H9 (cell line): ENCODE data around the gene ROBO4. TPM values are rescaled to one million over a fixed set of nuclear protein-coding genes. Genes with fewer than 3 reads are reported as not detected.

Source experiments
- DNase-seq: peaks from one replicate; pipeline ENCODE4 v3.0.0-alpha.2; 2017
- H2AFZ ChIP-seq: one replicate; pipeline ENCODE4 v1.6.1; 2013; ENCODE audit warnings: mild to moderate bottlenecking, low read length, control low read depth, moderate library complexity
- H2AK5ac ChIP-seq: 2 replicates; pipeline ENCODE4 v1.6.1; 2013; ENCODE audit warnings: low read length, control low read depth, mixed read lengths; ENCODE audit not compliant: insufficient read length
- H2BK120ac ChIP-seq: one replicate; pipeline ENCODE4 v1.6.1; 2013; ENCODE audit warnings: low read depth, mild to moderate bottlenecking, low read length, control low read depth, inconsistent platforms; ENCODE audit not compliant: poor library complexity, severe bottlenecking
- H2BK12ac ChIP-seq: 2 replicates; pipeline ENCODE4 v1.6.1; 2013; ENCODE audit warnings: low read length, control low read depth, mixed read lengths, low read depth; ENCODE audit not compliant: insufficient read length
- H2BK15ac ChIP-seq: 2 replicates; pipeline ENCODE4 v1.6.1; 2013; ENCODE audit warnings: low read depth, low read length, control low read depth
- H2BK20ac ChIP-seq: one replicate; pipeline ENCODE4 v1.6.1; 2013; ENCODE audit warnings: low read depth, mild to moderate bottlenecking, low read length, control low read depth, inconsistent platforms; ENCODE audit not compliant: poor library complexity, severe bottlenecking
- H2BK5ac ChIP-seq: 2 replicates; pipeline ENCODE4 v1.6.1; 2013; ENCODE audit warnings: low read length, control low read depth, mixed read lengths; ENCODE audit not compliant: insufficient read length
- H3K14ac ChIP-seq: 2 replicates; pipeline ENCODE4 v1.6.1; 2013; ENCODE audit warnings: low read length, control low read depth; ENCODE audit not compliant: insufficient read depth
- H3K18ac ChIP-seq: 2 replicates; pipeline ENCODE4 v1.6.1; 2013; ENCODE audit warnings: low read depth, mild to moderate bottlenecking, mixed read lengths, low read length, control low read depth; ENCODE audit not compliant: insufficient read length
- H3K23ac ChIP-seq: 2 replicates; pipeline ENCODE4 v1.6.1; 2013; ENCODE audit warnings: low read length, control low read depth, mixed read lengths, low read depth; ENCODE audit not compliant: insufficient read length
- H3K23me2 ChIP-seq: 2 replicates; pipeline ENCODE4 v1.6.1; 2013; ENCODE audit warnings: low read depth, mild to moderate bottlenecking, mixed read lengths, low read length, control low read depth; ENCODE audit not compliant: insufficient read length, poor library complexity, severe bottlenecking
- H3K27ac ChIP-seq: 2 replicates; pipeline ENCODE4 v1.5.1; 2013; ENCODE audit warnings: low read length, control low read depth, mixed read lengths, low read depth; ENCODE audit not compliant: insufficient read length
- H3K27me3 ChIP-seq: 2 replicates; pipeline ENCODE4 v1.6.1; 2013; ENCODE audit warnings: low read length, control low read depth, inconsistent platforms; ENCODE audit not compliant: insufficient read depth
- H3K4ac ChIP-seq: 2 replicates; pipeline ENCODE4 v1.6.1; 2013; ENCODE audit warnings: low read depth, mild to moderate bottlenecking, control low read depth, inconsistent platforms, low read length, moderate library complexity
- H3K4me1 ChIP-seq: 2 replicates; pipeline ENCODE4 v1.6.1; 2013; ENCODE audit warnings: low read length, control low read depth, inconsistent platforms; ENCODE audit not compliant: insufficient read depth
- H3K4me2 ChIP-seq: 2 replicates; pipeline ENCODE4 v1.6.1; 2013; ENCODE audit warnings: low read length, control low read depth, mixed read lengths; ENCODE audit not compliant: insufficient read length, insufficient read depth
- H3K56ac ChIP-seq: 2 replicates; pipeline ENCODE4 v1.6.1; 2013; ENCODE audit warnings: low read depth, mild to moderate bottlenecking, mixed read lengths, low read length, control low read depth; ENCODE audit not compliant: insufficient read length
- H3K79me1 ChIP-seq: 2 replicates; pipeline ENCODE4 v1.6.1; 2013; ENCODE audit warnings: low read depth, mild to moderate bottlenecking, moderate library complexity, low read length, control low read depth, inconsistent platforms; ENCODE audit not compliant: insufficient read depth, poor library complexity, severe bottlenecking
- H3K79me2 ChIP-seq: 2 replicates; pipeline ENCODE4 v1.6.1; 2013; ENCODE audit warnings: low read length, control low read depth, inconsistent platforms; ENCODE audit not compliant: insufficient read depth
- H3K9ac ChIP-seq: 2 replicates; pipeline ENCODE4 v1.6.1; 2013; ENCODE audit warnings: low read length, control low read depth, mixed read lengths; ENCODE audit not compliant: insufficient read length; ENCODE audit errors: extremely low read depth
- H3K9me3 ChIP-seq: one replicate; pipeline ENCODE4 v1.6.1; 2013; ENCODE audit warnings: low read depth, low read length, inconsistent platforms; ENCODE audit not compliant: control insufficient read depth
- H3T11ph ChIP-seq: one replicate; pipeline ENCODE4 v1.6.1; 2013; ENCODE audit warnings: mild to moderate bottlenecking, low read length, control low read depth, inconsistent platforms
- H4K20me1 ChIP-seq: one replicate; pipeline ENCODE4 v1.6.1; 2013; ENCODE audit not compliant: control insufficient read depth, insufficient read length, insufficient read depth
- H4K5ac ChIP-seq: 2 replicates; pipeline ENCODE4 v1.6.1; 2013; ENCODE audit warnings: low read depth, mild to moderate bottlenecking, mixed read lengths, low read length, control low read depth; ENCODE audit not compliant: insufficient read length
- H4K8ac ChIP-seq: replicated peaks from 2 replicates; pipeline ENCODE4 v1.6.1; 2013; ENCODE audit warnings: low read length, control low read depth, mixed read lengths, low read depth; ENCODE audit not compliant: insufficient read length
- H4K91ac ChIP-seq: 2 replicates; pipeline ENCODE4 v1.6.1; 2013; ENCODE audit warnings: low read depth, mild to moderate bottlenecking, moderate library complexity, mixed read lengths, low read length, control low read depth; ENCODE audit not compliant: insufficient read length
- H3K27ac Mint-ChIP-seq, 3 experiments: 2 replicates in 2 of 3; 3 replicates in 1 of 3; pipeline ENCODE4 v1.8.0; 2020 to 2021; ENCODE audit warnings: mixed read lengths in 3 of 3, mild to moderate bottlenecking in 1 of 3, moderate library complexity in 1 of 3
- H3K27me3 Mint-ChIP-seq: 2 replicates; pipeline ENCODE4 v1.8.0; 2021; ENCODE audit warnings: low read depth, mild to moderate bottlenecking, moderate library complexity, mixed read lengths
- H3K36me3 Mint-ChIP-seq, 3 experiments: 2 replicates in 2 of 3; 3 replicates in 1 of 3; pipeline ENCODE4 v1.8.0; 2020 to 2021; ENCODE audit warnings: low read depth in 3 of 3, mixed read lengths in 3 of 3; ENCODE audit not compliant: insufficient read depth in 1 of 3
- H3K4me1 Mint-ChIP-seq, 2 experiments: 2 replicates each; pipeline ENCODE4 v1.8.0; 2020; ENCODE audit warnings: mixed read lengths in 2 of 2
- H3K4me3 Mint-ChIP-seq, 2 experiments: 2 replicates in 1 of 2; 3 replicates in 1 of 2; pipeline ENCODE4 v1.8.0; 2020 to 2021; ENCODE audit warnings: mild to moderate bottlenecking in 2 of 2, mixed read lengths in 2 of 2, moderate library complexity in 1 of 2
- H3K9me3 Mint-ChIP-seq, 2 experiments: 2 replicates in 1 of 2; 3 replicates in 1 of 2; pipeline ENCODE4 v1.8.0; 2020; ENCODE audit warnings: mild to moderate bottlenecking in 2 of 2, mixed read lengths in 2 of 2, moderate library complexity in 1 of 2
- WGBS: extraction: QIAGEN DNeasy Blood & Tissue Kit; methylation state at CpG from one replicate; pipeline ENCODE4 v1.1.7; 2013; ENCODE audit warnings: missing lambda C conversion rate, low lambda C conversion rate, mixed read lengths; ENCODE audit not compliant: insufficient read length; ENCODE audit errors: extremely low coverage; 5-methylcytosine and 5-hydroxymethylcytosine counted together
- total RNA-seq: library from RNA; stranded (reverse); gene quantifications from 2 replicates; pipeline ENCODE4 v1.2.1, GENCODE V29; 2021
- TF ChIP-seq, protein P1 (sequence below): fragments of 200-600 bp; sonication (generic); conservative IDR thresholded peaks from 3 replicates; pipeline ENCODE4 v1.8.0; 2021; ENCODE audit warnings: antibody characterized with exemption, mild to moderate bottlenecking

The ROBO4 gene
- total RNA-seq, 1 experiment from 2014 or later, result not detected

DNA sequence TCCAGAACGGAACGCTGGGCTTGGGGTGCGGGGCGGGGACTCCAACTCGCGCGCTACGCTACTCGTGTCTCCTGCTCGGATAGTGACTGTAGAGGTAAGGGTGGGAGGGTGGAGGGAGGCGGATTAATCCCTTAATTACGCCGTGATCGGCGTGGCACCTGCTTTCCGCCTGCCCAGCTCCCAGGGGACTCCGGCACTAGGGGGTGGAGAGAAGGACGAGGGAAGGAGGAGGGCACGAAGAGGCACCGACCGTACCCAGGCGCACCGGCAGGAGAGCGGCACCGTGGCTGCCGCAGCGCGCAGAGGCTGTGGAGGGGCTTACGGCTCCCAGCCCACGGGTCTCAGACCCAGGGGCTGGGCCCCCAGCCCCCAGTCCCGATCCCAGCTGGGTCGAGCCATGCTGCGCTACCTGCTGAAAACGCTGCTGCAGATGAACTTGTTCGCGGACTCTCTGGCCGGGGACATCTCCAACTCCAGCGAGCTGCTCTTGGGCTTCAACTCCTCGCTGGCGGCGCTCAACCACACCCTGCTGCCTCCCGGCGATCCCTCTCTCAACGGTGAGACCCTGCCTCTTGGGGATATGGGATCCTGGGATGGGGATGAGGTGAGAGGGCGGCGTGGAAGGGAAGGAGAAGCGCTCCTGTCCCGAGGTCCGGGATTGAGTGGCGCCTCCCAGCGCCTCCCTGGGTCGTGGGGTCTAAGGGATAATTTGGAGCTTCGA lies 32.3 kb downstream of the ROBO4 start, which contains the start of gene ROBO3:
Gene ROBO3 (plus strand): TSS at position 252 of the 721 bp plus-strand sequence. CDS start 146 bp downstream, at position 398.
- H3K79me1 ChIP-seq, result no peaks in the 10 kb centered on the region
- no peaks in the 10 kb centered on the region; the same call in 1 of the 2 replicates for H3K4me1 ChIP-seq
- H2BK12ac ChIP-seq, result no peak within 1 kb of the TSS
- no peak within 1 kb of the TSS for H2BK5ac ChIP-seq
- TF ChIP-seq, protein P1, sequence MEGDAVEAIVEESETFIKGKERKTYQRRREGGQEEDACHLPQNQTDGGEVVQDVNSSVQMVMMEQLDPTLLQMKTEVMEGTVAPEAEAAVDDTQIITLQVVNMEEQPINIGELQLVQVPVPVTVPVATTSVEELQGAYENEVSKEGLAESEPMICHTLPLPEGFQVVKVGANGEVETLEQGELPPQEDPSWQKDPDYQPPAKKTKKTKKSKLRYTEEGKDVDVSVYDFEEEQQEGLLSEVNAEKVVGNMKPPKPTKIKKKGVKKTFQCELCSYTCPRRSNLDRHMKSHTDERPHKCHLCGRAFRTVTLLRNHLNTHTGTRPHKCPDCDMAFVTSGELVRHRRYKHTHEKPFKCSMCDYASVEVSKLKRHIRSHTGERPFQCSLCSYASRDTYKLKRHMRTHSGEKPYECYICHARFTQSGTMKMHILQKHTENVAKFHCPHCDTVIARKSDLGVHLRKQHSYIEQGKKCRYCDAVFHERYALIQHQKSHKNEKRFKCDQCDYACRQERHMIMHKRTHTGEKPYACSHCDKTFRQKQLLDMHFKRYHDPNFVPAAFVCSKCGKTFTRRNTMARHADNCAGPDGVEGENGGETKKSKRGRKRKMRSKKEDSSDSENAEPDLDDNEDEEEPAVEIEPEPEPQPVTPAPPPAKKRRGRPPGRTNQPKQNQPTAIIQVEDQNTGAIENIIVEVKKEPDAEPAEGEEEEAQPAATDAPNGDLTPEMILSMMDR, result no peak
- no CpG with 5 or more reads among the region's 53 CpGs for WGBS
- no peak within 1 kb of the TSS; the same call in 1 of the 2 replicates for H3K14ac ChIP-seq
- H3K79me2 ChIP-seq, result no peaks in the 10 kb centered on the region
- H4K20me1 ChIP-seq, result no peaks in the 10 kb centered on the region
- peaks cover 97% of the 10 kb centered on the region for H3K27me3 ChIP-seq
- H3K56ac ChIP-seq, result no peak within 1 kb of the TSS
- H2AFZ ChIP-seq, result no peak within 1 kb of the TSS
- no peak within 1 kb of the TSS for H2BK120ac ChIP-seq
- Mint-ChIP-seq H3K36me3 (no peaks in the 10 kb centered on the region; a peak in 1 of 7 replicates), H3K4me3 (peak within 1 kb of the TSS; percentile 44 to 73), H3K27me3 (peaks cover 100% of the 10 kb centered on the region), H3K9me3 (no peaks in the 10 kb centered on the region; a peak in 3 of 5 replicates), H3K4me1 (peaks cover 23 to 64% of the 10 kb centered on the region in 2 experiments), H3K27ac (no peak within 1 kb of the TSS; a peak in 1 of 7 replicates)
- H3K4ac ChIP-seq, result no peak within 1 kb of the TSS
- H4K8ac ChIP-seq, result no peak within 1 kb of the TSS
- no peak within 1 kb of the TSS for H4K5ac ChIP-seq
- H3K4me2 ChIP-seq, result peak within 1 kb of the TSS; percentile 51
- H3K27ac ChIP-seq, result no peak within 1 kb of the TSS
- H3K23me2 ChIP-seq, result peaks cover 3% of the 10 kb centered on the region
- no peak within 1 kb of the TSS for H4K91ac ChIP-seq
- H2BK20ac ChIP-seq, result no peak within 1 kb of the TSS
- no peak within 1 kb of the TSS for H2BK15ac ChIP-seq
- no peak within 1 kb of the TSS for H3T11ph ChIP-seq
- H3K9me3 ChIP-seq, result no peaks in the 10 kb centered on the region
- no peak within 1 kb of the TSS for H2AK5ac ChIP-seq
- no peak within 1 kb of the TSS for H3K18ac ChIP-seq
- no peak within 1 kb of the TSS for H3K23ac ChIP-seq
- no peak within 1 kb of the TSS for H3K9ac ChIP-seq
- no peak for DNase-seq
